ENCODE measurements around the gene NEURL1. TPM values are rescaled to one million over a fixed set of nuclear protein-coding genes. Genes with fewer than 3 reads are reported as not detected.
A peak's percentile ranks its signal among the peaks of the same experiment; 100 is the strongest.

The NEURL1 gene
- total and polyA plus RNA-seq, 8 donors, result 11.0 to 69.9 (median 18.6) TPM

DNA sequence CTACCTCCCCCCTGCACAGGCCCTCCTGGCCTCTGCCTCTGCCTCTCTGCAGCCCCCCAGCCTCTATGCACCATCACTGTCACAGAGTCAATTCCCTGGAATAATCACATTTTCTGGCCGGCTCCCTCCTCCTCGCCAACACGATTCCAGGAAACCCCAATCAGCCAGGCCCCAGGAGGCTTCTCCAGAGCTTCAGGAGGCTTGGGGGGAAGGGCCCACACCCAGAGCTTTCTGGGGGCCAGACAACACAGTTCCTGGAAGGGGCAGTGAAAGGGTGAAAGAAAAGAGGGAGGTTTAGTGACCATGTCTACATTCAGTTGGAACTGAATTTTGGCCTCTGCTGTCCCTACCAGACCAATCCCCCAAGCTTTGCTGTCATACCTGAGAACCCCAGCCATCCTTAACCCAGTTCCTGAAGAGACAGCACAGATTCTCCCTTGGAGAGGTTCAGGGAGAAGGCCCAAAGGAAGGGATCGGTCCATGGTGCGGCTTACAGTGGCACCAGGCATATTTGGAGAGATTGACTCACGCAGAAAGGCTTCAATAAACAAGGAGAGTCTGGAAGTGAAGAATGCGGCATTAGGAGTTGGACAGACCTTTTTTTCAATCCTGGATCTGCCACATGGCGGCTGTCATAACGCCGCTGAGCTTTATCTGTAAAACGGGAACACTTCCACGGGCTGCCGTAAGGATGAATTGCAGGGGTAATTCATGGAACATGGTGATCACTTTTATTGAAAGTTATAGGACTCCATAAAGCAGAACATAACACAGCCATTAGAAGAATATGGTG, 89.0 kb downstream of the NEURL1 start:
- peak in 1 of 4 donors; percentile 7 for ATAC-seq
- peak overlapping the region in 1 of 4 donors; percentile 33 for H3K27ac ChIP-seq
- DNase-seq, result peak in 1 of 6 donors; percentile 44
- no peak overlapping the region for H3K4me3 ChIP-seq
- peaks cover 0 to 5% (median 0%) of the 10 kb centered on the region in 3 donors for H3K36me3 ChIP-seq
- H3K4me1 ChIP-seq, result peaks cover 17 to 22% (median 22%) of the 10 kb centered on the region in 3 donors
- TF ChIP-seq, protein P1, sequence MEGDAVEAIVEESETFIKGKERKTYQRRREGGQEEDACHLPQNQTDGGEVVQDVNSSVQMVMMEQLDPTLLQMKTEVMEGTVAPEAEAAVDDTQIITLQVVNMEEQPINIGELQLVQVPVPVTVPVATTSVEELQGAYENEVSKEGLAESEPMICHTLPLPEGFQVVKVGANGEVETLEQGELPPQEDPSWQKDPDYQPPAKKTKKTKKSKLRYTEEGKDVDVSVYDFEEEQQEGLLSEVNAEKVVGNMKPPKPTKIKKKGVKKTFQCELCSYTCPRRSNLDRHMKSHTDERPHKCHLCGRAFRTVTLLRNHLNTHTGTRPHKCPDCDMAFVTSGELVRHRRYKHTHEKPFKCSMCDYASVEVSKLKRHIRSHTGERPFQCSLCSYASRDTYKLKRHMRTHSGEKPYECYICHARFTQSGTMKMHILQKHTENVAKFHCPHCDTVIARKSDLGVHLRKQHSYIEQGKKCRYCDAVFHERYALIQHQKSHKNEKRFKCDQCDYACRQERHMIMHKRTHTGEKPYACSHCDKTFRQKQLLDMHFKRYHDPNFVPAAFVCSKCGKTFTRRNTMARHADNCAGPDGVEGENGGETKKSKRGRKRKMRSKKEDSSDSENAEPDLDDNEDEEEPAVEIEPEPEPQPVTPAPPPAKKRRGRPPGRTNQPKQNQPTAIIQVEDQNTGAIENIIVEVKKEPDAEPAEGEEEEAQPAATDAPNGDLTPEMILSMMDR (IDR thresholded peaks at IDR 0.05), result no peak
- intact Hi-C loops (cut with DNase I), result loop anchor here in 1 of 3 donors (10.0 kb wide), 1 partner anchor 168 kb away; no protein-coding TSS in a partner anchor
- no peaks in the 10 kb centered on the region for H3K9me3 ChIP-seq
- 84 to 90% methylated on average over 13 of the region's 13 CpGs for WGBS, 2 donors
- no peaks in the 10 kb centered on the region for H3K27me3 ChIP-seq
- FAIRE-seq, result no peak

DNA sequence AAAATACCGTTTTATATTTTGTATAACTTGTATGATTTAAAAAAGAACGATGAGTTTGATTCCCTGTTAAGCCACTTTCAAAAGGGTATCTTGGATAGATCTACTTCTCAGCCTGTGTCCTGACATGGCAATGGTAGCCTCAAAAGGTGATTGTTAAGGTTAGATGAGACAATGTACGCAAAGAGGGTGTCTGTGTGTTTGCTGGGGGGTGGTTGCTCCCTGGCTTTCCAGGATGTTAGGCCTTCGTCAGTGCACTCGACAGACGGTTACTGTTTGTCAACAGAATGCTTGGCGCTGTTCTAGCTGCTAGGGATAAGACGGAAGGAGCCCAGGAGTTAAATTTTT, 90.3 kb downstream of the NEURL1 start:
- FAIRE-seq, result no peak
- Histone ChIP-seq H3K4me3 (peak overlapping the region in 1 of 4 donors; percentile 34), H3K27me3 (no peaks in the 10 kb centered on the region), H3K27ac (no peak overlapping the region), H3K9me3 (no peaks in the 10 kb centered on the region), H3K36me3 (peaks cover 0 to 5% (median 0%) of the 10 kb centered on the region in 3 donors), H3K4me1 (peaks cover 4 to 9% (median 8%) of the 10 kb centered on the region in 3 donors)
- TF ChIP-seq, protein P1 (IDR thresholded peaks at IDR 0.05), result no peak
- DNase-seq, result no peak
- intact Hi-C loops (cut with DNase I), result loop anchor here in 1 of 3 donors (10.0 kb wide), 1 partner anchor 169 kb away; no protein-coding TSS in a partner anchor
- WGBS, 2 donors, result 86 to 89% methylated on average over 8 of the region's 8 CpGs
- ATAC-seq, result no peak

DNA sequence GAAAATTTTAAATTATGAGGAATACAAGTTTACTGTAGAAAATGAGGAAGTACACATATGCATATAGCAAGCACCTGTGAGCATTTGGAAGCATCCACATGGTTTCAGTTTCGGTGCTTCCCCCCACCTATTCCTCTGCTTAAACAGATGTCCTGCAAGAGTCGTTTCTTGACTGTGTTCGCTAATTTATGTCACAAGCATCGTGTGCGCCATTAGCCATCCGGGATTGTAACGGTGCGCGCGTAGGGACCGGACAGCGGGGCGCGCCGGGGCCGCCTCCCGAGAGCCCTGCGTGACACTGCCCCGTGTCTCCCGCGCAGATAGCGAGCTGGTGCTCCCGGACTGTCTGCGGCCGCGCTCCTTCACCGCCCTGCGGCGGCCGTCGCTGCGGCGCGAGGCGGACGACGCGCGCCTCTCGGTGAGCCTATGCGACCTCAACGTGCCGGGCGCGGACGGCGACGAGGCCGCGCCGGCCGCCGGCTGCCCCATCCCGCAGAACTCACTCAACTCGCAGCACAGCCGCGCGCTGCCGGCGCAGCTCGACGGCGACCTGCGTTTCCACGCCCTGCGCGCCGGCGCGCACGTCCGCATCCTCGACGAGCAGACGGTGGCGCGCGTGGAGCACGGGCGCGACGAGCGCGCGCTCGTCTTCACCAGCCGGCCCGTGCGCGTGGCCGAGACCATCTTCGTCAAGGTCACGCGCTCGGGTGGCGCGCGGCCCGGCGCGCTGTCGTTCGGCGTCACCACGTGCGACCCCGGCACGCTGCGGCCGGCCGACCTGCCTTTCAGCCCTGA, 90.9 kb downstream of the NEURL1 start:
- FAIRE-seq, result no peak
- Histone ChIP-seq H3K4me1 (peaks cover 0 to 3% (median 3%) of the 10 kb centered on the region in 3 donors), H3K36me3 (peaks cover 0 to 5% (median 0%) of the 10 kb centered on the region in 3 donors), H3K27ac (no peak overlapping the region), H3K27me3 (no peaks in the 10 kb centered on the region), H3K4me3 (peak overlapping the region in 1 of 4 donors; percentile 34), H3K9me3 (no peaks in the 10 kb centered on the region)
- DNase-seq, result no peak
- ATAC-seq, result no peak
- intact Hi-C loops (cut with DNase I), result loop anchor here in 1 of 3 donors (10.0 kb wide), 1 partner anchor 170 kb away; no protein-coding TSS in a partner anchor
- WGBS, 2 donors, result 74 to 84% methylated on average over 111 of the region's 111 CpGs
- TF ChIP-seq, protein P1 (IDR thresholded peaks at IDR 0.05), result no peak

DNA sequence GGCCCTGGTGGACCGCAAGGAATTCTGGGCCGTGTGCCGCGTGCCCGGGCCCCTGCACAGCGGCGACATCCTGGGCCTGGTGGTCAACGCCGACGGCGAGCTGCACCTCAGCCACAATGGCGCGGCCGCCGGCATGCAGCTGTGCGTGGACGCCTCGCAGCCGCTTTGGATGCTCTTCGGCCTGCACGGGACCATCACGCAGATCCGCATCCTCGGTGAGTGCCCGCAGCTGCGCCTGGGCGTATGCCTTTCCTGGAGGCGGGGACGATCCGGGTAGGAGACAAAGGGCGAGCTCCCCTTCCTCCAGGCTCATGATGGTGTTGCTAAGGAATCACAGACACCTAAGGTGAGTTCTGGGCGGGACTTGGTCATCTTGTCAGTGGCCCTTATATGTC, 91.5 kb downstream of the NEURL1 start:
- FAIRE-seq (no peak), ATAC-seq (no peak), DNase-seq (no peak)
- Histone ChIP-seq H3K4me3 (no peak overlapping the region), H3K27me3 (no peaks in the 10 kb centered on the region), H3K4me1 (no peaks in the 10 kb centered on the region), H3K27ac (no peak overlapping the region), H3K36me3 (peaks cover 0 to 5% (median 0%) of the 10 kb centered on the region in 3 donors), H3K9me3 (no peaks in the 10 kb centered on the region)
- 90 to 92% methylated on average over 32 of the region's 32 CpGs for WGBS, 2 donors
- TF ChIP-seq, protein P1 (IDR thresholded peaks at IDR 0.05), result no peak
- intact Hi-C loops (cut with DNase I), result loop anchor here in 1 of 3 donors (10.0 kb wide), 1 partner anchor 170 kb away; no protein-coding TSS in a partner anchor

All from pancreas (tissue), 10 donors.